Kidney (tissue), 14 donors: Measurements from ENCODE around the gene ZBTB46. TPM values are rescaled to one million over a fixed set of nuclear protein-coding genes. Genes with fewer than 3 reads are reported as not detected.
A peak's percentile ranks its signal among the peaks of the same experiment; 100 is the strongest.

ENCODE experiments used
- DNase-seq, 5 donors: peaks; one replicate each; pipeline ENCODE4 v3.0.0-alpha.2; 2013 to 2020
- FAIRE-seq: peaks from 2 replicates; lab custom pipeline; 2012; peaks lifted over from hg19 to GRCh38; lab: Jason Lieb, UNC
- H3K27ac ChIP-seq, 2 donors: one replicate each; pipeline ENCODE4 v1.7.0; 2013; ENCODE audit warnings: low read depth in 2 of 2, low read length in 2 of 2, inconsistent platforms in 1 of 2
- H3K27me3 ChIP-seq: one replicate; pipeline ENCODE4 v1.7.1; 2013; ENCODE audit warnings: low read length, inconsistent platforms; ENCODE audit not compliant: control insufficient read depth, insufficient read depth
- H3K36me3 ChIP-seq, 3 donors: one replicate each; pipeline versions ENCODE4 v1.7.0 to v1.7.1; 2013; ENCODE audit warnings: low read length in 3 of 3, control low read depth in 1 of 3, inconsistent platforms in 1 of 3; ENCODE audit not compliant: insufficient read depth in 3 of 3, control insufficient read depth in 2 of 3
- H3K4me1 ChIP-seq, 3 donors: one replicate each; pipeline versions ENCODE4 v1.7.0 to v1.7.1; 2013; ENCODE audit warnings: low read length in 3 of 3, inconsistent platforms in 1 of 3, low read depth in 1 of 3; ENCODE audit not compliant: control insufficient read depth in 2 of 3, insufficient read depth in 2 of 3
- H3K4me3 ChIP-seq, 3 donors: one replicate each; pipeline versions ENCODE4 v1.7.0 to v1.8.1; 2013; ENCODE audit warnings: low read length in 3 of 3, control low read depth in 1 of 3, inconsistent platforms in 1 of 3
- H3K9ac ChIP-seq, 3 donors: one replicate each; pipeline versions ENCODE4 v1.7.0 to v1.7.1; 2013; ENCODE audit warnings: low read length in 3 of 3, control low read depth in 1 of 3, inconsistent platforms in 1 of 3
- H3K9me3 ChIP-seq, 3 donors: one replicate each; pipeline versions ENCODE4 v1.7.0 to v1.7.1; 2013; ENCODE audit warnings: low read length in 3 of 3, control low read depth in 1 of 3, inconsistent platforms in 1 of 3; ENCODE audit not compliant: control insufficient read depth in 2 of 3, insufficient read depth in 1 of 3
- CTCF ChIP-seq: IDR thresholded peaks from 3 replicates; pipeline ENCODE4 v1.5.1; 2012; ENCODE audit warnings: mild to moderate bottlenecking, moderate library complexity, borderline replicate concordance; ENCODE audit not compliant: insufficient read depth; ENCODE audit errors: extremely low read depth
- intact Hi-C: fragments of 100-400 bp; cut with DNase I; formaldehyde crosslinking; loops from one replicate; pipeline ENCODE4 v1.11.1; 2022
- polyA plus RNA-seq: library from polyadenylated mRNA; stranded (reverse); fragments of 350-450 nt; fragmentation: Illumina TruSeq; extraction: RNeasy Lipid Tissue Mini Kit (QIAGEN cat#74804); gene quantifications from one replicate; pipeline ENCODE4 v1.2.3, GENCODE V29; 2014; ENCODE audit warnings: low read depth, low replicate concordance; ENCODE audit not compliant: insufficient read depth
- total RNA-seq: library from RNA; stranded (reverse); fragmentation: NEBNext Ultra II Directional; extraction: Animal tissue kit (Norgen Biotek cat#: 25700); gene quantifications from one replicate; pipeline ENCODE4 v1.2.1, GENCODE V29; 2021
- donor health status: control.
- donor health status: control.
- donor health status: control.
- donor health status: control.
- donor health status: control.
- donor health status: DM: yes; HTN: yes; CAD: no.
- donor health status: Normal renal cell carcinoma (clear cell type).

The ZBTB46 gene
- total and polyA plus RNA-seq, 2 donors from 2014 or later: 4.5 to 24.0 TPM

- peak overlapping the region; percentile 63 to 67 for H3K27ac ChIP-seq
- no peaks in the 10 kb centered on the region for H3K27me3 ChIP-seq
- TF ChIP-seq CTCF: no peak
- FAIRE-seq (no peak), DNase-seq (no peak)
- no peaks in the 10 kb centered on the region for H3K36me3 ChIP-seq
- intact Hi-C loops: no loop called here
- H3K4me1 ChIP-seq: peaks cover 0 to 22% (median 9%) of the 10 kb centered on the region in 3 donors
- H3K4me3 ChIP-seq: peak overlapping the region in 2 of 3 donors; percentile 4 to 12
- peak overlapping the region in 1 of 3 donors; percentile 5 for H3K9ac ChIP-seq
- H3K9me3 ChIP-seq: no peaks in the 10 kb centered on the region
These were observed 4.3 kb downstream of the ZBTB46 start for GRCh38 chr20:63826753-63827152.

- intact Hi-C loops: no loop called here
- FAIRE-seq: no peak
- H3K27me3 ChIP-seq: no peaks in the 10 kb centered on the region
- H3K36me3 ChIP-seq: no peaks in the 10 kb centered on the region
- no peak for DNase-seq
- no peaks in the 10 kb centered on the region for H3K9me3 ChIP-seq
- peaks cover 0 to 22% (median 9%) of the 10 kb centered on the region in 3 donors for H3K4me1 ChIP-seq
- no peak overlapping the region for H3K9ac ChIP-seq
- TF ChIP-seq CTCF: no peak
- no peak overlapping the region for H3K27ac ChIP-seq
- H3K4me3 ChIP-seq: no peak overlapping the region
These were observed 5.5 kb downstream of the ZBTB46 start for GRCh38 chr20:63825331-63826118.

- Histone ChIP-seq H3K9ac (peak overlapping the region in 1 of 3 donors; percentile 8), H3K27me3 (no peaks in the 10 kb centered on the region), H3K4me1 (peaks cover 3 to 26% (median 9%) of the 10 kb centered on the region in 3 donors), H3K4me3 (no peak overlapping the region), H3K9me3 (no peaks in the 10 kb centered on the region), H3K27ac (peak overlapping the region; percentile 33 to 43), H3K36me3 (no peaks in the 10 kb centered on the region)
- no peak for TF ChIP-seq CTCF
- no peak for DNase-seq
- intact Hi-C loops: no loop called here
- FAIRE-seq: no peak
These were observed 7.3 kb downstream of the ZBTB46 start for GRCh38 chr20:63823691-63824311.
